Measurements from ENCODE around the gene NUDT1.

- TF ChIP-seq CTCF (conservative IDR thresholded peaks at IDR 0.05; ENCODE audit: low read length) (no peak), EZH2phosphoT487 (IDR thresholded peaks at IDR 0.05; ENCODE audit: borderline replicate concordance, low read depth, low read length) (no peak)
These were observed 17.5 kb downstream of the NUDT1 start for GRCh38 chr7:2259480-2259879.
